GM21381 (cell line): Measurements from ENCODE around the gene FAM168B.
A peak's percentile ranks its signal among the peaks of the same experiment; 100 is the strongest.
"Not testable (repeated sequence)": the region's sequence is repeated elsewhere in the genome, so short reads cannot be mapped to it uniquely, and the experiment has no call there.

Experiments
- ATAC-seq: cut with Tn5 transposase; IDR thresholded peaks from one replicate; pipeline ENCODE4 v1.9.1; 2021; ENCODE audit warnings: mild to moderate bottlenecking, moderate library complexity; ENCODE audit not compliant: unreplicated experiment

Gene FAM168B

GRCh38 chr2:131093006-131093695, at the start of gene FAM168B:
Gene FAM168B, minus strand, starts transcription at chr2:131093460. Its CDS starts 10,814 bp downstream, at chr2:131082646.
- peak; percentile 84 for ATAC-seq

- no peak for ATAC-seq
Observed at GRCh38 chr2:131142849-131143248, 49.6 kb upstream of the FAM168B start.

- ATAC-seq: no peak
Observed at GRCh38 chr2:131140581-131140980, 47.3 kb upstream of the FAM168B start.

- ATAC-seq: no peak
Observed at GRCh38 chr2:131132729-131133128, 39.5 kb upstream of the FAM168B start.

- no peak for ATAC-seq
Observed at GRCh38 chr2:131130298-131130596, 37.0 kb upstream of the FAM168B start.

- no peak for ATAC-seq
Observed at GRCh38 chr2:131127981-131128380, 34.7 kb upstream of the FAM168B start.

- ATAC-seq: no peak
Observed at GRCh38 chr2:131127076-131127475, 33.8 kb upstream of the FAM168B start.

GRCh38 chr2:131126436-131126835, 33.2 kb upstream of the FAM168B start:
- no peak for ATAC-seq

GRCh38 chr2:131125195-131125757, 32.0 kb upstream of the FAM168B start:
- ATAC-seq: no peak

- no peak for ATAC-seq
Observed at GRCh38 chr2:131123192-131123591, 29.9 kb upstream of the FAM168B start.

GRCh38 chr2:131122496-131122895, 29.2 kb upstream of the FAM168B start:
- no peak for ATAC-seq

GRCh38 chr2:131121464-131121863, 28.2 kb upstream of the FAM168B start:
- no peak for ATAC-seq

- ATAC-seq: no peak
Observed at GRCh38 chr2:131120815-131121317, 27.6 kb upstream of the FAM168B start.

GRCh38 chr2:131115752-131116151, 22.5 kb upstream of the FAM168B start:
- ATAC-seq: no peak

- ATAC-seq: not testable (repeated sequence)
Observed at GRCh38 chr2:131114950-131115349, 21.7 kb upstream of the FAM168B start.

- no peak for ATAC-seq
Observed at GRCh38 chr2:131113566-131114227, 20.4 kb upstream of the FAM168B start.

GRCh38 chr2:131112529-131112928, 19.3 kb upstream of the FAM168B start:
- ATAC-seq: no peak

GRCh38 chr2:131105950-131106801, 12.9 kb upstream of the FAM168B start:
- ATAC-seq: peak; percentile 40

GRCh38 chr2:131105156-131105949, 12.1 kb upstream of the FAM168B start, which contains the start of gene PLEKHB2:
Gene PLEKHB2, plus strand, starts transcription at chr2:131105336. Its CDS starts 15,606 bp downstream, at chr2:131120942.
- peak; percentile 73 for ATAC-seq

GRCh38 chr2:131104487-131105155, 11.4 kb upstream of the FAM168B start:
- peak; percentile 61 for ATAC-seq
